ENCODE measurements around the gene KCNT1. TPM values are rescaled to one million over a fixed set of nuclear protein-coding genes. Genes with fewer than 3 reads are reported as not detected.
A peak's percentile ranks its signal among the peaks of the same experiment; 100 is the strongest.

KCNT1 gene
- total RNA-seq, 2 donors from 2014 or later: 0.08 TPM; not detected in 1

DNA sequence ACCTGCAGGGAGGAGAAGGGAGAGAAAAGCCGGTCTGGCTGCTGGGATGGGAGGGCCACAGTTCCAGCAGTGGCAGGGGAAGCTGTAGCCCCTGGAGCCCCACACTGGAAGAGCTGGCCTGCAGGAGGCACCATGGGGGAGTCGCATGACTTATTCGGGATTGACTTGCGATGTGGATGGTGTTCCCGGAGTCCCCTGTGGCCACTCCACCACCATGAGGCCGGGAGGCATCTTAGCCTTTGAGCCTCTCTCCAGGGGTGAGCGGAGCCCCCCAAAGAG is 92.0 kb downstream of the KCNT1 start:
- no peak for DNase-seq
- Histone ChIP-seq H3K27ac (no peak overlapping the region), H3K9ac (ENCODE audit: low read depth in 2 of 2, low read length in 2 of 2) (no peak overlapping the region), H3K27me3 (no peaks in the 10 kb centered on the region), H3K4me1 (no peaks in the 10 kb centered on the region), H3K36me3 (no peaks in the 10 kb centered on the region), H3K9me3 (no peaks in the 10 kb centered on the region), H3K4me3 (no peak overlapping the region)
- TF ChIP-seq, protein P1, sequence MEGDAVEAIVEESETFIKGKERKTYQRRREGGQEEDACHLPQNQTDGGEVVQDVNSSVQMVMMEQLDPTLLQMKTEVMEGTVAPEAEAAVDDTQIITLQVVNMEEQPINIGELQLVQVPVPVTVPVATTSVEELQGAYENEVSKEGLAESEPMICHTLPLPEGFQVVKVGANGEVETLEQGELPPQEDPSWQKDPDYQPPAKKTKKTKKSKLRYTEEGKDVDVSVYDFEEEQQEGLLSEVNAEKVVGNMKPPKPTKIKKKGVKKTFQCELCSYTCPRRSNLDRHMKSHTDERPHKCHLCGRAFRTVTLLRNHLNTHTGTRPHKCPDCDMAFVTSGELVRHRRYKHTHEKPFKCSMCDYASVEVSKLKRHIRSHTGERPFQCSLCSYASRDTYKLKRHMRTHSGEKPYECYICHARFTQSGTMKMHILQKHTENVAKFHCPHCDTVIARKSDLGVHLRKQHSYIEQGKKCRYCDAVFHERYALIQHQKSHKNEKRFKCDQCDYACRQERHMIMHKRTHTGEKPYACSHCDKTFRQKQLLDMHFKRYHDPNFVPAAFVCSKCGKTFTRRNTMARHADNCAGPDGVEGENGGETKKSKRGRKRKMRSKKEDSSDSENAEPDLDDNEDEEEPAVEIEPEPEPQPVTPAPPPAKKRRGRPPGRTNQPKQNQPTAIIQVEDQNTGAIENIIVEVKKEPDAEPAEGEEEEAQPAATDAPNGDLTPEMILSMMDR (IDR thresholded peaks at IDR 0.05): no peak
- intact Hi-C loops (cut with DNase I): no loop called here

GRCh38 chr9:135794361-135794885 is 92.4 kb downstream of the KCNT1 start:
- Histone ChIP-seq H3K27ac (no peak overlapping the region), H3K36me3 (no peaks in the 10 kb centered on the region), H3K9ac (ENCODE audit: low read depth in 2 of 2, low read length in 2 of 2) (no peak overlapping the region), H3K27me3 (no peaks in the 10 kb centered on the region), H3K4me1 (no peaks in the 10 kb centered on the region), H3K9me3 (no peaks in the 10 kb centered on the region), H3K4me3 (no peak overlapping the region)
- intact Hi-C loops (cut with DNase I): no loop called here
- DNase-seq: no peak
- TF ChIP-seq, protein P1 (IDR thresholded peaks at IDR 0.05): no peak

GRCh38 chr9:135795391-135795790 is 93.4 kb downstream of the KCNT1 start:
- intact Hi-C loops (cut with DNase I): no loop called here

DNA sequence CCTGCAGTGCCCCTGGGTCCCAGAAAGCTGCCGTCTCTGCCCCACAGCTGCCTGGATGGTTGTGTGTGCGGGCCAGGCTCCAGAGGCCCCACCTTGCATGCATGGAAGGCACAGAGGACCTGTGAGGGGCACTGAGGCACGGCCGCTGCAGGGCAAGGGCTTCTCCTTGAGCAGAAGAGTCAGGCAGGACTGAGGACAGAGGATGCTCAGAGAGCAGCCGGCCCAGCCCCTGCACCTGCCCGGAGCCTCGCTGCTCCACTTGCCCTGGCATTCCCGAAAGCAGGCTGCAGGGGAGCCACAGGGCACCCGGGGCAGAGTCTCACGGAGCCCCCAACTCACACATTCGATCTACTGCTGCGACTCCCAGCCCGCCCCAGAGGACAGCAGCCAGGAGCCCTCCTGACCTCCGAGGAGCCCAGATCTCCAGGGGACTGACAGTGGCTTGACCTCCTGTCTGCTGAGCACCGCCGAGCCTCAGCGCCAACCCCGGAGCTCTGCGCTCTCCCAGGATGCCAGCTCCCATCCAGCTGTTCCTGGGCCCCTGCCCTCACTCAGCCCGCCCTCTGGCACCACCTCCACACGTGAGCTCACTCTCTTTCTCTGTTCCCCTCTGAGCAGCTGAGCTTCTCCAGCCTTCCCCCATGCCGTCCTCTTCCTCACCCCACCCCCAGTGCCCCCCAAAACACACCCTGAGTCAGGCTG is 95.0 kb downstream of the KCNT1 start:
- no peak for DNase-seq

More at GRCh38 chr9:135795391-135795790, 93.4 kb downstream of the KCNT1 start:
- H3K4me3 ChIP-seq: no peak overlapping the region
- H3K27ac ChIP-seq: no peak overlapping the region
- H3K9me3 ChIP-seq: no peaks in the 10 kb centered on the region
- H3K27me3 ChIP-seq: no peaks in the 10 kb centered on the region
- no peak for DNase-seq
- no peak overlapping the region for H3K9ac ChIP-seq (ENCODE audit: low read depth in 2 of 2, low read length in 2 of 2)
- H3K4me1 ChIP-seq: no peaks in the 10 kb centered on the region
- TF ChIP-seq, protein P1 (IDR thresholded peaks at IDR 0.05): no peak
- no peaks in the 10 kb centered on the region for H3K36me3 ChIP-seq

DNA sequence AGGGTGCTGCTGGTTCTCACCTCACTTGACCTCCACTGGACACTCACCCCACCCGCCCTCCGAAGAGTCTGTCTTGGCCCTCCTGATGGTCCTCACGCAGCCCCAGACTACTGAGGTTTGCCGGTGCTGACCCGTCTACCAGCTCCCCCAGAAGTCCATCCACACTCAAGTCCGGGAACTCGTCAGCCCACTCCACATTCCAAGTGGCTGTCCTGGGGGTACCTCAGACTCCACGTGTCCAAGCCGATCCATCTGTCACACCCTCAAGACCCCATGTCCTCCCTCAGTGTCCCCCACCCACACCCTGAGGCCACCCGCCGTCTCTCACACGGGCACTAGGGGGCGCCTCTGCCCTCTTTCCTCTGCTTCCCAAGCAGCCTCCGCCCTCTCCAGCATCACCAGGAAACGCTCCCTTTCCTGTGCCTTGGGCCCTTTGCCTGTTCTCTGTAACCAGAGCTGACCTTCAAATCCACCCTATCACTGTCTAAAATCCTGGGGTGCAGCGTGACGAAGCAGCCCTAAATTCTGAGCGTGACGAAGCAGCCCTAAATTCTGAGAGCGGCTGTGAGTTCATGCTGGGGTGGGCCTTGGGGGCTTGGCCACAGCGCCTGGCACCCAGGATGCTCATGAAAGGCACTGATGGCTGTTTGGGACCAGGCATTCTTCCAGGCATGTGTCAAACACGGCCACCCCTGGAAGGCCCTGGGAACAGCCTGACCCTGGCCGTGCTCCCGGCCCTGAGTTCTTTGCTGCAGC is 95.7 kb downstream of the KCNT1 start:
- no peaks in the 10 kb centered on the region for H3K4me1 ChIP-seq
- DNase-seq: peak; percentile 29
- intact Hi-C loops (cut with DNase I): no loop called here

More for the DNA sequence above, 95.0 kb downstream of the KCNT1 start:
- TF ChIP-seq, protein P1 (IDR thresholded peaks at IDR 0.05): no peak
- Histone ChIP-seq H3K9ac (ENCODE audit: low read depth in 2 of 2, low read length in 2 of 2) (no peak overlapping the region), H3K36me3 (no peaks in the 10 kb centered on the region), H3K9me3 (no peaks in the 10 kb centered on the region), H3K4me1 (no peaks in the 10 kb centered on the region), H3K27me3 (no peaks in the 10 kb centered on the region), H3K4me3 (no peak overlapping the region), H3K27ac (no peak overlapping the region)
- intact Hi-C loops (cut with DNase I): no loop called here

More for the DNA sequence above, 95.7 kb downstream of the KCNT1 start:
- H3K36me3 ChIP-seq: no peaks in the 10 kb centered on the region
- H3K27me3 ChIP-seq: no peaks in the 10 kb centered on the region
- TF ChIP-seq, protein P1 (IDR thresholded peaks at IDR 0.05): peak; percentile 40
- no peaks in the 10 kb centered on the region for H3K9me3 ChIP-seq
- no peak overlapping the region for H3K4me3 ChIP-seq
- no peak overlapping the region for H3K27ac ChIP-seq
- H3K9ac ChIP-seq (ENCODE audit: low read depth in 2 of 2, low read length in 2 of 2): no peak overlapping the region

Measured in colonic mucosa (tissue), 4 donors.